GM12878 (cell line): ENCODE results near the gene CCDC141. TPM values are rescaled to one million over a fixed set of nuclear protein-coding genes. Genes with fewer than 3 reads are reported as not detected.

ENCODE experiments used
- ATAC-seq: fragments of 200-7000 bp; cut with Tn5 transposase; 3 replicates; pipeline ENCODE4 v1.9.1; 2020; ENCODE audit warnings: mild to moderate bottlenecking, moderate library complexity
- BruUV-seq: library from RNA; stranded (reverse); fragments of 400-500 nt; replicated peaks from 2 replicates; lab custom pipeline; 2021; lab: Mats Ljungman, UMichigan
- CTCF ChIA-PET: fragments of 300-600 bp; sonication (Branson Sonifier 250); formaldehyde crosslinking; extraction: SDS; loops from one replicate; lab custom pipeline; 2021; ENCODE audit warnings: inconsistent platforms; lab: Yijun Ruan, JAX
- POLR2A ChIA-PET: fragments of 350-600 bp; formaldehyde crosslinking; extraction: SDS; loops from one replicate; lab custom pipeline; 2021; ENCODE audit warnings: inconsistent platforms; lab: Charles Lee
- RAD21 ChIA-PET: fragments of 300-600 bp; sonication (Branson Sonifier 250); formaldehyde crosslinking; loops from one replicate; lab custom pipeline; 2023; ENCODE audit warnings: antibody characterized with exemption; ENCODE audit not compliant: unreplicated experiment; lab: Charles Lee
- SMC1A ChIA-PET: fragments of 300-600 bp; sonication (Branson Sonifier 250); formaldehyde crosslinking; loops from one replicate; lab custom pipeline; 2023; ENCODE audit not compliant: unreplicated experiment, uncharacterized antibody; lab: Charles Lee
- DNase-seq: peaks from one replicate; pipeline ENCODE4 v3.0.0-alpha.2; 2011; ENCODE audit warnings: low read depth, low spot score
- FAIRE-seq: peaks from 3 replicates; lab custom pipeline; 2011; peaks lifted over from hg19 to GRCh38; lab: Jason Lieb, UNC
- H2AFZ ChIP-seq: 2 replicates; pipeline ENCODE4 v1.6.0; 2011; ENCODE audit warnings: low read depth, low read length, control low read depth; ENCODE audit not compliant: control insufficient read depth
- H3K27ac ChIP-seq: 2 replicates; pipeline ENCODE4 v1.5.1; 2011; ENCODE audit warnings: control low read depth; ENCODE audit not compliant: control insufficient read depth, insufficient read depth
- H3K27me3 ChIP-seq, 2 experiments: replicated peaks in 1 of 2; 2 replicates each; pipeline versions ENCODE4 v1.6.0 to v1.6.1; 2011; ENCODE audit warnings: low read length in 1 of 2; ENCODE audit not compliant: control insufficient read depth in 2 of 2, insufficient read depth in 2 of 2
- H3K36me3 ChIP-seq, 2 experiments: 2 replicates each; pipeline ENCODE4 v1.5.1; 2011; ENCODE audit warnings: low read length in 1 of 2; ENCODE audit not compliant: control insufficient read depth in 2 of 2, insufficient read depth in 2 of 2
- H3K4me1 ChIP-seq: 2 replicates; pipeline ENCODE4 v1.6.1; 2011; ENCODE audit warnings: mild to moderate bottlenecking, low read length, moderate library complexity, mixed read lengths; ENCODE audit not compliant: control insufficient read depth, insufficient read depth
- H3K4me2 ChIP-seq: 2 replicates; pipeline ENCODE4 v1.6.0; 2011; ENCODE audit warnings: control low read depth; ENCODE audit not compliant: control insufficient read depth, insufficient read depth
- H3K4me3 ChIP-seq: fragments of 200-600 bp; sonication (generic); 2 replicates; pipeline ENCODE4 v1.5.1; 2016
- H3K79me2 ChIP-seq: 2 replicates; pipeline ENCODE4 v1.6.0; 2011; ENCODE audit warnings: low read length; ENCODE audit not compliant: control insufficient read depth, insufficient read depth
- H3K9ac ChIP-seq: 2 replicates; pipeline ENCODE4 v1.8.0; 2011; ENCODE audit warnings: low read length, control low read depth, mixed read lengths; ENCODE audit not compliant: control insufficient read depth, insufficient read depth
- H3K9me3 ChIP-seq: replicated peaks from 3 replicates; pipeline ENCODE4 v1.5.1; 2011; ENCODE audit warnings: mild to moderate bottlenecking, low read length; ENCODE audit not compliant: control insufficient read depth, insufficient read depth
- H4K20me1 ChIP-seq: 2 replicates; pipeline ENCODE4 v1.6.0; 2011; ENCODE audit not compliant: control insufficient read depth, insufficient read depth
- CTCF ChIP-seq, 3 experiments: IDR thresholded peaks in 2 of 3; conservative IDR thresholded peaks in 1 of 3; 2 replicates each; pipeline ENCODE4 v1.5.1; 2011; ENCODE audit warnings: low read depth in 3 of 3, low read length in 3 of 3, mild to moderate bottlenecking in 3 of 3, control low read depth in 2 of 3, moderate library complexity in 2 of 3, inconsistent platforms in 1 of 3, mixed read lengths in 1 of 3; ENCODE audit not compliant: control insufficient read depth in 2 of 3, insufficient read depth in 1 of 3; ENCODE audit errors: extremely low read depth in 1 of 3
- HSF1 ChIP-seq: fragments of 150-350 bp; IDR thresholded peaks from 2 replicates; pipeline ENCODE4 v1.6.1; 2014; ENCODE audit warnings: mild to moderate bottlenecking, low read depth, low read length
- IKZF1 ChIP-seq: fragments of 450-650 bp; conservative IDR thresholded peaks from 2 replicates; pipeline ENCODE4 v1.6.1; 2017; ENCODE audit warnings: antibody characterized with exemption, mild to moderate bottlenecking
- IKZF2 ChIP-seq, 2 experiments: fragments of 450-650 bp; IDR thresholded peaks; 2 replicates each; pipeline ENCODE4 v1.6.1; 2017; ENCODE audit warnings: mild to moderate bottlenecking in 2 of 2, moderate library complexity in 2 of 2
- RUNX3 ChIP-seq: IDR thresholded peaks from 2 replicates; pipeline ENCODE4 v1.6.1; 2012; ENCODE audit warnings: low read length, inconsistent platforms
- SMARCA5 ChIP-seq: fragments of 450-650 bp; IDR thresholded peaks from 2 replicates; pipeline ENCODE4 v1.6.1; 2017; ENCODE audit warnings: mild to moderate bottlenecking
- SPI1 ChIP-seq: IDR thresholded peaks from 2 replicates; pipeline ENCODE4 v1.6.1; 2011; ENCODE audit warnings: low read depth, mild to moderate bottlenecking, low read length, moderate library complexity, borderline replicate concordance; ENCODE audit not compliant: insufficient read depth
- WGBS: methylation state at CpG from one replicate; pipeline ENCODE4 v1.1.6; 2016; ENCODE audit warnings: low lambda C conversion rate; ENCODE audit not compliant: insufficient replicate concordance, insufficient coverage; ENCODE audit errors: missing lambda C conversion rate; 5-methylcytosine and 5-hydroxymethylcytosine counted together
- in situ Hi-C: fragments of 300-500 bp; cut with MboI; formaldehyde crosslinking; loops from 9 replicates; pipeline ENCODE4 v1.14.3; 2018; ENCODE audit warnings: mixed read lengths
- intact Hi-C: fragments of 100-400 bp; cut with micrococcal nuclease; formaldehyde crosslinking; loops from one replicate; pipeline ENCODE4 v1.14.2; 2022; ENCODE audit not compliant: unreplicated experiment
- polyA plus RNA-seq, 11 experiments: library from polyadenylated mRNA; depleted of rRNA in 4 of 11; unstranded in 6 of 11; stranded (reverse) in 5 of 11; fragments of >200 nt; fragmentation: Nextera tagmentation in 4 of 11; fragmentation: Illumina TruSeq in 1 of 11; extraction: Ambion mirVana in 4 of 11; extraction: Trizol in 1 of 11; gene quantifications; 1 replicate in 1 of 11; 2 replicates in 10 of 11; pipeline versions ENCODE4 v1.2.1 to v1.2.3, GENCODE V29; 2011 to 2016; ENCODE audit warnings: inconsistent platforms in 2 of 11, missing spikeins in 2 of 11, low read depth in 1 of 11
- total RNA-seq, 4 experiments: library from RNA; depleted of rRNA in 3 of 4; stranded (reverse); fragments of >200 nt in 3 of 4; fragmentation: Illumina TruSeq in 1 of 4; extraction: Trizol in 1 of 4; gene quantifications; 2 replicates each; pipeline versions ENCODE4 v1.2.1 to v1.2.3, GENCODE V29; 2013 to 2021

Gene CCDC141
- total and polyA plus RNA-seq, 10 of the 15 experiments (the other 5 are each of a cell fraction or from before 2014, with no cell fraction given) = 0.84 to 12.5 (median 3.6) TPM

GRCh38 chr2:178863130-178863855 is 186.6 kb downstream of the CCDC141 start:
- peak overlapping the region; percentile 51; the same call in 1 of the 2 replicates for H2AFZ ChIP-seq
- no TSS peak for BruUV-seq
- intact Hi-C loops = no loop called here

More at GRCh38 chr2:178863130-178863855, 186.6 kb downstream of the CCDC141 start:
- 54% methylated on average over 5 of the region's 5 CpGs for WGBS
- DNase-seq = no peak
- H3K9me3 ChIP-seq = no peaks in the 10 kb centered on the region
- H3K27ac ChIP-seq = no peak overlapping the region
- ChIA-PET POLR2A (interaction anchor here (0.6 kb wide), 1 partner anchor 374 kb away, joined by 4 read pairs; no protein-coding TSS in a partner anchor), CTCF (interaction anchor here (1.0 kb wide), 1 partner anchor 17 kb away, joined by 3 read pairs; no protein-coding TSS in a partner anchor), SMC1A (interaction anchor here (0.9 to 1.3 kb wide), 4 partner anchors 20 to 66 kb away, joined by 3 to 4 read pairs (median 3); no protein-coding TSS in a partner anchor), RAD21 (no interaction called here)
- no peak overlapping the region for H3K9ac ChIP-seq
- no peaks in the 10 kb centered on the region for H3K27me3 ChIP-seq
- H3K4me3 ChIP-seq = no peak overlapping the region
- TF ChIP-seq HSF1 = no peak
- peak; percentile 51 to 56; a peak in 2 of 4 replicates for TF ChIP-seq IKZF2 (IDR thresholded peaks at IDR 0.05)
- peak; percentile 77; the same call in 1 of the 2 replicates for TF ChIP-seq SPI1
- 0 out of 2 replicates have a peak, but pooled peaks have one; percentile 27 for TF ChIP-seq SMARCA5
- TF ChIP-seq RUNX3 = 0 out of 2 replicates have a peak, but pooled peaks have one; percentile 15
- TF ChIP-seq IKZF1 = 0 out of 2 replicates have a peak, but pooled peaks have one; percentile 40
- no peak for TF ChIP-seq CTCF (IDR thresholded peaks at IDR 0.05 in 2 of 3, conservative IDR thresholded peaks at IDR 0.05 in 1 of 3; ENCODE audit: control insufficient read depth in 2 of 3, extremely low read depth in 1 of 3, insufficient read depth in 1 of 3, low read depth in 3 of 3, low read length in 3 of 3)
- ATAC-seq = peak; percentile 51
- no peaks in the 10 kb centered on the region for H3K4me1 ChIP-seq
- in situ Hi-C loops = no loop called here
- H3K36me3 ChIP-seq = peaks cover 0 to 4% of the 10 kb centered on the region in 2 experiments; a peak in 1 of 4 replicates
- H3K4me2 ChIP-seq = no peak overlapping the region
- H3K79me2 ChIP-seq = no peaks in the 10 kb centered on the region
- no peaks in the 10 kb centered on the region for H4K20me1 ChIP-seq
- FAIRE-seq = no peak
